GM12801 (cell line): ENCODE results near the gene LRRC39.

Experiments
- CTCF ChIP-seq: IDR thresholded peaks from one replicate; pipeline ENCODE4 v1.5.1; 2011; ENCODE audit warnings: control low read depth; ENCODE audit not compliant: insufficient read length; ENCODE audit errors: extremely low read depth

Gene LRRC39

GRCh38 chr1:100127226-100127625, 50.8 kb downstream of the LRRC39 start:
- TF ChIP-seq CTCF: no peak

GRCh38 chr1:100122177-100122576, 55.9 kb downstream of the LRRC39 start:
- no peak for TF ChIP-seq CTCF

- no peak for TF ChIP-seq CTCF
Observed at GRCh38 chr1:100115524-100115923, 62.5 kb downstream of the LRRC39 start.

- TF ChIP-seq CTCF: no peak
Observed at GRCh38 chr1:100109554-100110066, 68.4 kb downstream of the LRRC39 start.

GRCh38 chr1:100107696-100108095, 70.4 kb downstream of the LRRC39 start:
- TF ChIP-seq CTCF: no peak

GRCh38 chr1:100101564-100101963, 76.5 kb downstream of the LRRC39 start:
- TF ChIP-seq CTCF: no peak

- no peak for TF ChIP-seq CTCF
Observed at GRCh38 chr1:100100202-100100601, 77.9 kb downstream of the LRRC39 start.
